SKM-1 treated with dmso at 0.1 percent for 144 hours (cell line): Measurements from ENCODE around the gene SLC6A3.
"Not testable (repeated sequence)": the region's sequence is repeated elsewhere in the genome, so short reads cannot be mapped to it uniquely, and the experiment has no call there.

Source experiments
- DNase-seq: peaks from one replicate; lab custom pipeline; 2025; ENCODE audit not compliant: unreplicated experiment; lab: John Stamatoyannopoulos, UW

SLC6A3 gene

DNA sequence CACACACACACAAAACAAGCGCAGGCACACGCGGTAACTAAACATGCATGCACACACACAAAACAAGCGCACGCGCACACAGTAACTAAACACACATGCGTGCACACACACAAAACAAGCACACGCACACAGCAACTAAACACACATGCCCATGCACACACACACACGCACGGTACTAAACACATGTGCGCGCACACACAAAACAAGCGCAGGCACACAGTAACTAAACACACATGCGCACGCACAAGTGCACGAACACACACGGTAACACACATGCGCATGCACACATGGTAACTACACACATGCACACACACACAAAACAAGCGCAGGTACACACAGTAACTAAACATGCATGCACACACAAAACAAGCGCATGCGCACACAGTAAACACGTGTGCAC lies 19.9 kb upstream of the SLC6A3 start:
- DNase-seq = no peak

DNA sequence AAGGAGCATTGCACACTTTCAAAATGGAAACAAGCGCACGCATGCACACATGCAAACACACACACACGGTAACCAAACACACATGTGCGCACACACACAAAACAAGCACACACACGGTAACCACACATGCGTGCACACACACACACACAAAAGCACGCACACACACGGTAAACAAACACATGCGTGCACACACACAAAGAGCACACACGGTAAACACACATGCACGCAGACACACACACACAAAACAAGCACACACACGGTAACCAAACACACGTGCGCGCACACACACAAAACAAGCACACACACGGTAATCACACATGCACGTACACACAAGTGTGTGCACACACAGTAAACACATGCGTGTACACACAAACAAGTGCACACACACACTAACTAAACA lies 19.3 kb upstream of the SLC6A3 start:
- DNase-seq = no peak

DNA sequence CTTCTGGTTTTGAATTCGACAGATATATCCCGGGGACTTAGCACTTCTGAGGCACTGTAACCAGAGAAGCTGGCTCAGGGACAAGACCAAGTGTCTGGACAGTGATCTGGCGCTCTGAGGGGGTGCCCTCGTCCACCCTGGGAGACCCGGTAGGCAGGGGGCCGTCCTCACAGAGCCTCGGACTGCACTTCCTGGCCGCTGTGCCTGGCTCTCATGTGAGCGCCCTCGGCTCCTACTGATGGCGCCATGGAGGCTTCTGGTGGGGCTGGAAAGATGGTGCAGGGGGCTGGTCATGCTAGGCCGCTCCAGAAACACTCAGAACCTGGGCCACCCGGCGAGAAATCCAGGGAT lies 18.8 kb upstream of the SLC6A3 start:
- DNase-seq = no peak

DNA sequence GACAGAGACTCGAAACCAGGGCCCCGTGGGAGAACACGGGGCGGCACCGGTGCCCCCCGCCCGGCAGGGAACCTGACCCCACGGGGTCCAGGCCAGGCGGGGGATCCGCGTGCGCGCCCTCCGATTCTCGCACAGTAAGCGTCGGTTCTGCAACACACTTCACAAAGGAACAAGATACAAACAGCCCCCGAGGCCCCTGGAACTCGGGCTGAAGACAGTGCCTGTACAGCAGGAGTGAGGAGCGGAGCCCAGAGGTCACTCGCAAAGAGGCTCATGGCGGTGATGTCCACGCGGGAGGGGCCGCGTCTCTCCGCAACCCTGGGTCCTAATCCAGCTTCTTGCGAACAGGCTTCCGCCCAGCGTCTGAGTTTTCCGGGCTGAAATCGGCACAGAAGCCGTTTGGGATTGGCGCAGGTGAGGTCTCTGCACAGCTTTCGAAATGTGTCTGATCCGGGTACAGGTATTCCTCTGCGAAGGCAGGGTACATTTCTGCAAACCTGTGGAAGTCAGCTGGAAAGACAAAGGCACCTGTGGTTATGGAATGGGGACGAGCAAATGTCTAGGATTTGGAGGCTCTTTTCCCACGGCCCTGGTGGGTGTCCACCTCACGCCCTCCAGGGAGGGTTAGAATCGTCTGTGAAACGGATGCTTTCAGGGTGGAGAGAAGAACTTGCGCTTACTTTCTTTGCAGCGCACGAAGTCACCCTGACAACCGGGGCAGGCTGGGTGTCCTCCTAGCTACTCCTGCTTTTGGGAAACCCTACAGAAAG lies 18.3 kb upstream of the SLC6A3 start:
- DNase-seq = no peak

DNA sequence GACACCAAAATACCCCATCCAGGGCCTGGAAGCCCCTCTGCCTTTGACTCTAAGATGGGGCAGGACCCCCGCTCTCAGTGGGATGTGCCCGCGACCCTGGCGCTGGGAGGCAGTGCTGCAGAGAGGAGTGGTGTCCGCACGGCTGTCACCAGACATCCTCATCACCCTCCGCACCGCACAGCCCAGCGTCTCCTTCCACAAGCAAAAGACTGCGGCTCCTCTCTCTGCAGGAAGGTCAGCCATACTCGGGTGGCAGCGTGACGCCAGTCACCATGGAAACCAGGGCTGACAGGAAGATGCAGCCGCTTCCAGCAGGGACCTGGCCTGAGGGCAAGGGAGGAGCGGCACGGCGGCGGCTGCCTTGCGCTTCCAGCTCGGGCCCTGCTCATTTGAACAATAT lies 17.1 kb upstream of the SLC6A3 start:
- DNase-seq = no peak

DNA sequence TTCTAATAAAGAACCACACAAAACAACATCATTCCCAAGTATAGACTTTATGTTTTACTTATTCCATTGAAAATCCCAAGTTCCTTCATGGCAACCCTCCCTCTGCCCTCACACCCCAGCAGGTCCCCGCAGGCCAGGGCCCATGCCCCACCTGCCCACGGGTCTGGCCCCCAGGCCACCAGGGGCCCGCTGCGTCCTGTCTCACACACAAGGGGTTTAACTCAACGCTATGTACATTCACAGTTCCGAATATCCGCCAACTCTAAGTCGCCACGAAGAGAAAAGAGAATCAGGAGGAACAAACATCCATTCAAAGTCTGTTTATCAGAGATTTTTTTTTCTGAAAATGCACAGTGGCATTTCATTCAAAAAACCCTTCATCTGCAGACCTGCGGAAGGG lies 16.2 kb upstream of the SLC6A3 start:
- DNase-seq = no peak

DNA sequence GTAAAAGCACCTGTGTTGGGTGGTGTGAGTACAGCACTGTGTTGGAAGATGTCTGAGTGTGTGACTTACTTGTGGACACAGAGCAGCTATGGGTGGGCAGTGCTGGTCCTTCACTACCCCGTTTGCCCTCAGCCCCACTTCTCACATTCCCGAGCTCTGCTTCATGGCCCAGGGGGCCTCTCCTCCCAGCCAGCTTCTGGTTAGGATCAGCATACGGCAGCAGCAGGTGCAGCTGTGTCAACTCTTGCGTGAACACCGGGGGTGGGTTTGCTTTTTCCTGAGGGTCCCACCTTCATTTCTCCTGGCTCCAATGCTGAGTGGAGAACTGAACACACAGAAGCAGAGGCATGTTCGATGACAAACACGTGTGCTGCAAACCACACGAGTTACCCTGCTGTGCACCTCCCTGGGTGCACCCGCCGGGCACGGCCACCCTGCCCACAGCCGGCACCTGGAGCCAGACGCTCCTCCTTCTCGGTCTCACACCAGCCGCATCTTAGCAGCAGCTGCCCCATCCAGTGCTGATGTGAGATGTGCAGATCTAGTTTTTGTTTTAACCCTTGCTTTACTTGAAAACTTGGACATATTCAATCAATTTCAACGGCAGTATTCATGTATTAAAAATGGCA lies 14.9 kb upstream of the SLC6A3 start:
- no peak for DNase-seq

DNA sequence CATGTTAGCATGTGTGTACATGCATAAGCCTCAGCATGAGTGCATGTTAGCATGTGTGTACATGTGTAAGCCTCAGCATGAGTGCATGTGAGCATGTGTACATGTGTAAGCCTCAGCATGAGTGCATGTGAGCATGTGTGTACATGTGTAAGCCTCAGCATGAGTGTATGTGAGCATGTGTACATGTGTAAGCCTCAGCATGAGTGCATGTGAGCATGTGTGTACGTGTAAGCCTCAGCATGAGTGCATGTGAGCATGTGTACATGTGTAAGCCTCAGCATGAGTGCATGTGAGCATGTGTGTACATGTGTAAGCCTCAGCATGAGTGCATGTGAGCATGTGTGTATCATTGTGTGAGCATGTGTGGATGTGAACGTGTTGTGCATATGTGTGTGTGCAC lies 14.2 kb upstream of the SLC6A3 start:
- DNase-seq = not testable (repeated sequence)

DNA sequence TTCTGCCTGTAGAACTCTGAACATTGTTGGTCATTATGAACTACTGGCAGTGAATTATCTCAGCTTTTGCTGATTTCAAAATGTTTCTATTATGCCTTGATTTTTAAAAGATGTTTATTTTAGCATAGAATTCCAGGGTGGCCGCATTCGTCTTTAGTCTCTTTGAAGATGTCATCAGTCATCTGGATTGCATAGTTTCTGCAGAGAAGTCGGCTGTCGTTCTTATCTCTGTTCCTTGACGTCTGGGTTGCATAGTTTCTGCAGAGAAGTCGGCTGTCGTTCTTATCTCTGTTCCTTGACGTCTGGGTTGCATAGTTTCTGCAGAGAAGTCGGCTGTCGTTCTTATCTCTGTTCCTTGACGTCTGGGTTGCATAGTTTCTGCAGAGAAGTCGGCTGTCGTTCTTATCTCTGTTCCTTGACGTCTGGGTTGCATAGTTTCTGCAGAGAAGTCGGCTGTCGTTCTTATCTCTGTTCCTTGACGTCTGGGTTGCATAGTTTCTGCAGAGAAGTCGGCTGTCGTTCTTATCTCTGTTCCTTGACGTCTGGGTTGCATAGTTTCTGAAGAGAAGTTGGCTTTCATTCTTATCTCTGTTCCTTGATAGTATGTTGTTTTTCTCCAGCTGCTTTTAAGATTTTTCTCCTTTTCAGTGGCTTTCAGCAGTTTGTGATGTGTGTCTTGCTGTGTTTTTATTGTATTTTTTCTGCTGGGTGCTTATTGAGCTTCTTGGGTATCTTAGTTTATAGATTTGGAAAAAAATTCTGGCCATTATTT lies 11.1 kb upstream of the SLC6A3 start:
- not testable (repeated sequence) for DNase-seq

DNA sequence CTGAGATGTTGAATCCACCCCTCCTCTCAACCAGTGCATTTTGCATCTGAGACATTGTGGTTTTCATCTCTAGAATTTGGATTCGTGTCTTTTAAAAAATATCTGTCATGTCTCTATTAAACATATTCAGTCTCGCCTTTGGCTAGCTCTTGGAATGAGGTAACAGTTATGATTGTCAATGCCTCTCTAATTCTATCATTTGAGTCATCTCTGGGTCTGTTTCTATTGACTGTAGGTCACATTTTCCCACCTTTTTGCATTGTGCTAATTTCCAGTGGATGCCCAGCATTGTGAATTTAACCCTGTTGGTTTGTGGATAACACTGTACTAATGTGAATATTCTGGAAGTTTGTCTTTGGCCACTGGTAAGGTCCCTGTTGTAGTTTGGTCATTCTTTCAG lies 8.4 kb upstream of the SLC6A3 start:
- no peak for DNase-seq

DNA sequence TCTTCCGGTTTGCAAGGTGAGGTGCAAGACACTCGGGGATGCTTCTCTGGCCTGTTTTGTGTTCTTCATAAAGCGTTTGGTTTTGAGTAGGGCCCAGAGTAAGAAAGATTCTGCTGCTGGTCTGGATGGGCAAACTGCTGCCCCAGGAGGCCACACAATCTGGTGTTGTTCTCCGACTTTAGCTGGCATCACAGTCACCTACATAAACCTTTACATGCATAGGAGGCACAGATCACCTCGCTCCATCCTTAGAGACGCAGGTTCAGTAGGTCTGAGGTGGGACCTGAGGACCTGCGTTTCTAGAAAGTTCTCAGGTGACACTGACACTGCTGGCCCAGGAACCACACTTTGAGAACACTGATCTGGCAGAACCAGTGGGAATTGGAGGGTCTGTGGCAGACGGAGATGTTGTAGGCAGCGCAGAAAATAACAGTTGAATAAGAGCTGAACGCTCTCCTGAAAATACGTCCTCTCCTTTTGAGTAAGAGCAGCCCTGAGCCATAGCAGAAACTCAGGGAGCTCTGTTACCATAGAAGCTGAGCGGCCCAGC lies 3.9 kb upstream of the SLC6A3 start:
- DNase-seq = no peak

DNA sequence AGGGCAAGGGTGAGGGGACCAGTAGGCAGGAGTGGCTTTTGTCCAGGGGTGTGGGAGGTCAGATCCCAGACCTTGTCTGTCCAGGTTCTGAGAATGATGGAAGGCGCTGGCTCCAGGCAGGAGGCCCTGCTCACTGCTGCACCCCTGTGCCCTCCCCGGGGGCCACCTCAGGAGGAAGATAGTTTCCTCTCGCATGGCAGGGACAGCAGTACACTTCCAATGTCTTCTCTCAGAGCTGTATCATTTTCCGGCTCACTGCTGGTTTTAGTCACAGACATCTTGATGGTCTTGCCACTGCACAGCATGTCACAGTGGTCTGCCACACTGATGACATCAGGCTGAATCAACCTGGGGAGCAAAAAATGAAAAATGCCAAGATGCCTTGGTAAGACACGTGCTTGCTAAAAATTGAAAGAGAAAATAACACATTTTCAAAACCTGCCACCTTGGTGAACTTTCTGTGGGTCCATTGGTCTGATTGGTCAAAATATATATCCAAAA lies 3.3 kb upstream of the SLC6A3 start:
- DNase-seq = no peak

DNA sequence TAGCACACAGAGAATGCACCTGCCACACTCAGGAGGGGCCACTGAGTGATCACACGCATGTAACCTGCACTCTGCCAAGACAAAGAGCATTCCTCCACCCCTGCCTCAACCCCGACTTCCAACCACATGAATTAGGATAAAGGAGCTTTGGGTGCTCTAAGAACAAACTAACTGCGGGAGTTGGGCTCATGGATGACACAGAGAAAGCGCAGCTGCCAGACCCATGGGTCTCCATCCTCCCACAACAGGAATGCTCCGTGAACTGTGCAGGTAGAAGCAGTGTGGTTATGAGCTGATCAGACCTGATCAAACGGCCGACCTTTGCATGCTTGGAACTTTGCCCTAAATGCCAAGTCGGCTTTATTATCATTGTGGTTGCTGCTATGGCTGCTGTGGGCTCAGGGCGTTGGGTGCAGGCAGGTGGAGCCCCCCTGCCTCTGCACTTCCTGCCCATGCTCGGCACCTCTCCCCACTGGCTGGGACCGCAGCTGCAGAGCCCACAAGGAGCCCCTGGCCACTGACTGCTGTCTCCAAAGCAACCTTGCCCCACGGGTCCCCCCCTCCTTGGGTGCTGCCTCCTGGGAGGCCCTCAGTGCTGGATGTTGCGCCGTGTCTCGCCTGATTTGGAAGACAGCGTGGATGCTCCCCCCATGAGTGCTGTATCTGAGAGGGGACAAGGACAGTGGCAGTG lies 2.6 kb upstream of the SLC6A3 start:
- no peak for DNase-seq

DNA sequence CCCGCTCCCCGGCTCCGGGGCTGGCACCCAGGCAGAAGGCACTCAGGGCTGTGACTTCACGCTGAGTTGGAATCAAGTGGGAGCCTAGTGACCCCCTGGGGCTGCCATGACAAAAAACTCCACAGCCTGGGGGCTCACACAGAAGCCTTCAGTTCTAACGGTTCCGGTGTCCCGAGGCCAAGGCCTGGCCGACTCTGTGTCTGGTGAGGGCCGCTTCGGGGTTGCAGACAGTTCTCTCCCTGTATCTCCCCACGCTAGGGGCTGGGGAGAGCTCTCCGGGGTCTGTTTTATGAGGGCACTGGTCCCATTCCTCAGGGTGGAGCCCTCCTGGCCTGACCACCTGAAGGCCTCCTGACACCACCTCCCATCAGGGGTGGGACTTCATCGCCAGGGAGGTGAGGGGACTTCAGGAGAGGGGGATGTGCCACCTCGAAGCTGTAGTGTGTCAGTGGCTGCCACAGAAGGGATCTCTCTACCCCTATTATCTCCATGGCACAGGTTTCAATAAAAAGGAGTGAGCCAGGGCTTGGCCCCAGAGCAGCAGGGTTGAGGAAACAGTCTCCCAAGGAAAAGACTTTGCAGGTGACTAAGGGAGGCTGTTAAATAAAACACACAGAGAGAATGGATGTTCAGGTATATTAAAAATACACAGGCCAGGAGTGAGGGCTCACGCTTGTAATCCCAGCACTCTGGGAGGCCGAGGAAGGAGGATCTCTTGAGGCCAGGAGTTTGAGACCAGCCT lies 1.5 kb upstream of the SLC6A3 start:
- no peak for DNase-seq

DNA sequence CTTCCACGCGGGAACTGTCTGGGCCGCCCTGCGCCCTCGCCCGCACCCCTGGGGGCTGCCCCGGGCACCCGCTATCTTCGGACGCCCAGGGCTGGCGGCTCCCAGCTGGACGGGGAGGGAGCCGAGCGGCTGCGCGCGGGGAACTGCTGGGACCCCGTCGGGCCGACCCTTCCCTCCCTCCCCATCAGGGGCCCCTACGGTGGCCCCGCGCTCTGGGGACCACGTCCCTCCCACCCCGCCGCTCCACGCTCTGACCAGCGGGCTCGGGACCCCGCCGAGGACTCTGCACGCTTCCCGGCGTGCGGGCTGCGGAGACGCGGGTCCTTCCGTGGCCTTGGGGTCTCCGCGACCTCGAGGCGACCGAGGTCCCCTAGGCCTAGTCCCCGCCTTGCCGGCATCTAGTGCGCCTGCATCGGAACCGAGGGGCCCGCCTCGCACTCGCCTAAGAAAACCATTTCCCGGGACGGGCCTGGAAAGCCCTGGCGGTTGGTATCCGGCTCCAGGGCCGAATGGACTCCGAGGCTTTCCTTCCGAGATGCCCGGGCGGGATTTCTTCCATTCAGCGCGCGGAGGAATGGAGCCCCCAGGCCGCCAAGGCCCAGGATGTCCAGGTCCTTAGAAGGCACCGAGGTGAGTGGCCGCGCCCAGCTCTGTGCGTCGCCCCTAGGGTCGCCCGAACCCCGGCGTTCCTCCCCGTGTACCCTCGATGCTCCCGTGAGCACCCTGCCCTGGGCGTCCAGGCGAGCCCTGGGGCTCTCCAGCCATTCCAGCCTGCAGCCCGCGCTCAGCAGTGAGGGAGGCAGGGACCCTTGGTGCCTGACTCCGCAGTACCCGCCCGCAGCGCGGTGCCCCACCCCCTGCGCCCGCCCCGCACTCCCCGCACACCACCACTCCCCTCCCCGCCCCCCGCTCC lies 705 bp upstream of the SLC6A3 start:
- no peak for DNase-seq

DNA sequence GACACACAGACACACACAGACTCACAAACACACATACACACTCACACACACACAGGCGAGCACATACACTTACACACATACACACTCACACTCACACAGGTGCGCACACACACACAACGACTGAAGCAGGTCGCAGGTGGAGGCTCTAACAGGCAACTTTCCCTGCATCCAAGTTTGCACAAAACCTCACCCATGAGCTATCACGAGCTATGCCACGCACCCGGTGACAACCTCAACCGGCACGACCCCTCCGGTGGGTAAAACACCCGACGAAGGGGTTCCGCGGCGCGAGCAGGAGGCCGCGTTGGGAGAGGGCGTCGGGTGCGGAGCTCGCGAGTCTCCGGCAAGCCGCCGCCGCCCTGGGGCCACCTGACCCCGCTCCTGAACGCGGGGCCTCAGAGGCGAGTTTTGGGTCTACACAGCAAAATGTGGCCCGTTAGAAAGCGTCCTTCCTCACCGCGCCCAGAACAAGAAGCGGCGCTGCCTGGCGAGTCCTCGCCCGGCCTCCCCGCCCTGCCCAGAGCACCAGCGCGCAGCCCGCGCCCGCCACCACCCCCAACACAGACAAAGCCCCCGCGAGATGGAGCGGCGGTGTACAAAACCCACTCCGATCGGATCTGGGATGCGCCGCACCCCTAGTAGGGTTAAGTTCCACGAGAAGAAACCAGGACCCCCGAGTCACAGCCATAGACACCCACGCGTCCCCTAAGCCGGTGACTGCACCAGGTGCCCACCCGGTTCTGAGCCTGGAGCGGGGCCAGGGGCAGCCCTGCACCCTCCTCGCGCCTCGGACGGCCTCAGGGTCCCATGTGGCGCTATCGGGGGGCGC lies 665 bp downstream of the SLC6A3 start:
- no peak for DNase-seq

DNA sequence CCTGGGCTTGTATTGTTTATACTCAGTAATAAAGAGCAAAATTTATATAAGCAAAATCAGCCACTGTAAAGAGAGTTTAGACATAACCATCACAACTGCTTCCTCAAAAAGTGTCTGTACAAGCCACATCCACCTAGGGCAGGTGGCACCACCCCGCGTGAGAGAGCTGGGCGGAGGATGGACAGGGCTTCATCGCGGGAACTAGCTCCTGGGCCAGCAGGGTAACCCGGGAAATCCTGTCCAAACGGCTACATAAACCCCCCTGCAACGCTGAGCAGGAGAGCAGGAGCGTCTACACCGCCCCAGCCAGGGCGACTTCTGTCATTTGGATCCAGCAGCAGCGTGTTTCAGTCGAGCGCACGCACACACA lies 1.3 kb downstream of the SLC6A3 start:
- DNase-seq = no peak

DNA sequence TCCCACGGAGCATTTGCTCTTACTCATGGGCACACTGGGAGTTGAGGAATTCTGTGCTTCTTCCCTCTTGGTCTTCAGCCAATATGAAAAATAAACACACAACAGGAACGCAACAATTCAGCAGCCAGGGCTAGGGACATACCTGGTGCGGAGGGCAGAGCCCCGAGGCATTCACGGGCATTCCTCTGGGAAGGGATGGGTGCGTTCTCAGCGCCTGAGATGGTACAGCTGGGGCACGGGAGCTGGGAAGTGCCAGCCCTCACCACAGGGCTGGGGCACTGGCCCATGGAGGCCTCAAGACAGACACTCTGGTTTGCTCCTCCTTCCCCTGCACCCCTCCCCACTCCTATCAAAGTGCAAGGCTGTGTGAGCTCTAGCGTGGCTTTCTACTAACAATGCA lies 2.1 kb downstream of the SLC6A3 start:
- no peak for DNase-seq
